Fibroblast of pulmonary artery (primary cell): Measurements from ENCODE around the gene KCNA1.

Experiments used
- DNase-seq: peaks from one replicate; pipeline ENCODE4 v3.0.0-alpha.2; 2010; ENCODE audit warnings: low read depth
- H3K4me3 ChIP-seq: replicated peaks from 2 replicates; pipeline ENCODE4 v1.5.1; 2011; ENCODE audit warnings: low read depth, mild to moderate bottlenecking, control low read depth, low read length, moderate library complexity
- CTCF ChIP-seq: IDR thresholded peaks from 2 replicates; pipeline ENCODE4 v1.5.1; 2011; ENCODE audit warnings: mild to moderate bottlenecking, control low read depth, low read length, inconsistent platforms; ENCODE audit errors: missing control alignments

KCNA1 gene

GRCh38 chr12:4933411-4933810 is 23.7 kb downstream of the KCNA1 start:
- TF ChIP-seq CTCF = no peak
- no peak for DNase-seq
- no peak overlapping the region for H3K4me3 ChIP-seq

- no peak for DNase-seq
- no peak for TF ChIP-seq CTCF
- no peak overlapping the region for H3K4me3 ChIP-seq
Measured at GRCh38 chr12:4934407-4935035, 24.8 kb downstream of the KCNA1 start.

GRCh38 chr12:4938900-4939299 is 29.2 kb downstream of the KCNA1 start:
- DNase-seq = no peak

GRCh38 chr12:4939418-4940023 is 29.8 kb downstream of the KCNA1 start:
- no peak overlapping the region for H3K4me3 ChIP-seq
- TF ChIP-seq CTCF = no peak
- DNase-seq = no peak

More at GRCh38 chr12:4938900-4939299, 29.2 kb downstream of the KCNA1 start:
- H3K4me3 ChIP-seq = no peak overlapping the region
- no peak for TF ChIP-seq CTCF

GRCh38 chr12:4943067-4943937 is 33.6 kb downstream of the KCNA1 start:
- no peak for DNase-seq
- no peak for TF ChIP-seq CTCF
- no peak overlapping the region for H3K4me3 ChIP-seq

GRCh38 chr12:4943938-4944284 is 34.2 kb downstream of the KCNA1 start:
- no peak for TF ChIP-seq CTCF
- no peak overlapping the region for H3K4me3 ChIP-seq
- no peak for DNase-seq
